GM18505 (cell line): Measurements from ENCODE around the gene SPCS3.
A peak's percentile ranks its signal among the peaks of the same experiment; 100 is the strongest.

Source experiments
- ATAC-seq: cut with Tn5 transposase; IDR thresholded peaks from one replicate; pipeline ENCODE4 v1.9.1; 2021; ENCODE audit not compliant: unreplicated experiment
- POLR2A ChIP-seq: IDR thresholded peaks from 4 replicates; pipeline ENCODE4 v1.6.1; 2011; ENCODE audit warnings: borderline replicate concordance; ENCODE audit not compliant: insufficient read depth, insufficient read length; ENCODE audit errors: extremely low read depth

SPCS3 gene

GRCh38 chr4:176350671-176351070 lies 30.9 kb downstream of the SPCS3 start:
- no peak for TF ChIP-seq POLR2A
- ATAC-seq: no peak

- ATAC-seq: no peak
- TF ChIP-seq POLR2A: no peak
These were observed 35.1 kb downstream of the SPCS3 start for GRCh38 chr4:176354884-176355283.

- ATAC-seq: peak; percentile 100
- no peak for TF ChIP-seq POLR2A
These were observed 37.8 kb downstream of the SPCS3 start for GRCh38 chr4:176357359-176358082.

GRCh38 chr4:176358083-176358469 lies 38.3 kb downstream of the SPCS3 start:
- no peak for ATAC-seq
- TF ChIP-seq POLR2A: no peak

- no peak for TF ChIP-seq POLR2A
- no peak for ATAC-seq
These were observed 39.8 kb downstream of the SPCS3 start for GRCh38 chr4:176359590-176359989.

GRCh38 chr4:176360446-176360845 lies 40.7 kb downstream of the SPCS3 start:
- no peak for TF ChIP-seq POLR2A
- ATAC-seq: no peak

- ATAC-seq: peak; percentile 67
These were observed 43.3 kb downstream of the SPCS3 start for GRCh38 chr4:176363072-176363471.

GRCh38 chr4:176367771-176368465 lies 48.2 kb downstream of the SPCS3 start:
- ATAC-seq: no peak
- TF ChIP-seq POLR2A: no peak

More at GRCh38 chr4:176363072-176363471, 43.3 kb downstream of the SPCS3 start:
- no peak for TF ChIP-seq POLR2A

GRCh38 chr4:176376032-176376614 lies 56.4 kb downstream of the SPCS3 start:
- TF ChIP-seq POLR2A: no peak
- ATAC-seq: no peak

- TF ChIP-seq POLR2A: no peak
- peak; percentile 91 for ATAC-seq
These were observed 58.0 kb downstream of the SPCS3 start for GRCh38 chr4:176377780-176378179.

- ATAC-seq: no peak
- no peak for TF ChIP-seq POLR2A
These were observed 60.8 kb downstream of the SPCS3 start for GRCh38 chr4:176380352-176381157.
